ENCODE data around the gene CCNT1.

The CCNT1 gene

DNA sequence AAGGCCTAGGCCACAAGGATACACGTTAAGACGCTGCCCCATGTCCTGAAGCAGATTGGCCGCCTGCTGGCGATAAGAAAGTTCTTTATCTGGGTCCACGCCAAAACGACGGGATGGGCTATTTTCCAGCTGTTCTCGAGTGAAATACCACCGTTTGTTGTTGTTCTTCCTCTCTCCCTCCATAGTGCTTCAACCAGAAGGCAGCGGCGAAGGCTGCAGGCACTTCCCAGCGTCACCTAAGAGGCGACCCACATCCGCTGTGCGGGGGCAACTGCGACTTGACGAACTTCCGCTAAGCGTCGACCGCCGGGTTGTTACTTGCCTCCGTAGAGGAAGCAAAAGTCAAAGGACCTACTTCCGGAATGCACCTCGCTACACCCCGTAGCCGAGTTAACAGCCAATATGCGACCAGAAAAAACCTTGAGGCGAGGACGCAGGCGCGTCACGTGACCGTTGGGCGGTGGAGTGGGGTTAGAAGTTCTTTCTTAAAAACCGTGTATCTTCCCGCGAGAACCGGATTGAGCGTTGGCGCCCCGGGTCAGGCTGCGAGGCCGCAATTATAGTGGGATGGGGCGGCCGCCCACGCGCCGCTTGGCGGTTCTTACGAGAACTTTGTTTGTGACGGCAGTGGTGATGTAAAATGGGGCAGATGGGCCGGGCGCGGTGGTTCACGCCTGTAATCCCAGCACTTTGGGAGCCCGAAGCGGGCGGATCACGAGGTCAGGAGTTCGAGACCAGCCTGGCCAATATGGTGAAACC is at the start of gene CCNT1:
Gene CCNT1, minus strand, starts transcription at position 215 of the 759 bp plus-strand sequence. Its CDS starts 32 bp downstream, at position 183.
- DNase-seq (ENCODE audit: low read depth), result peak; percentile 100
- peak within 1 kb of the TSS; percentile 97 for H3K4me3 ChIP-seq (ENCODE audit: low read length)
- peak; percentile 43 for TF ChIP-seq CTCF (conservative IDR thresholded peaks at IDR 0.05; ENCODE audit: low read length)

GRCh38 chr12:48765753-48766162 is 49.3 kb upstream of the CCNT1 start:
- peak; percentile 33 for DNase-seq (ENCODE audit: low read depth)
- no peak for TF ChIP-seq CTCF (conservative IDR thresholded peaks at IDR 0.05; ENCODE audit: low read length)
- no peak overlapping the region for H3K4me3 ChIP-seq (ENCODE audit: low read length)

DNA sequence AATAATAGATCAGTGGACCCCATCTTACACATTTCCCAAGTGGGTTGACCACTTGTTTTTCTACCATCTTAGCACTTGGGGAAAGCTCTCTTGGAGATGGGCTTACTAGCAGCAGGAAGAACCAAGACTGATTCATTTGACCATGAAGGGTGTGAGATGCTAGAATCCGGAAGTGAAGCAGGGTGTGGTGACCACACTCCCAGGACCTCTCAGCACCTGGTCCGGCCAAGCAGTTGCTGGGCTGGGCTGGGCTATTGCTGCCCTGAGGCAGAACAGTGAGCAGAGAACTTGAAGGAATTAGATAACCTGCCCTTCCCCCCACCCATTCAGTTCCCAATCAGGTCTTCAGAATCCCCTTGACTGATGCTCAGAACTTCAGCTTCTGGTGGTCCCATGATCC is 48.0 kb upstream of the CCNT1 start:
- no peak overlapping the region for H3K4me3 ChIP-seq (ENCODE audit: low read length)
- no peak for TF ChIP-seq CTCF (conservative IDR thresholded peaks at IDR 0.05; ENCODE audit: low read length)
- no peak for DNase-seq (ENCODE audit: low read depth)

DNA sequence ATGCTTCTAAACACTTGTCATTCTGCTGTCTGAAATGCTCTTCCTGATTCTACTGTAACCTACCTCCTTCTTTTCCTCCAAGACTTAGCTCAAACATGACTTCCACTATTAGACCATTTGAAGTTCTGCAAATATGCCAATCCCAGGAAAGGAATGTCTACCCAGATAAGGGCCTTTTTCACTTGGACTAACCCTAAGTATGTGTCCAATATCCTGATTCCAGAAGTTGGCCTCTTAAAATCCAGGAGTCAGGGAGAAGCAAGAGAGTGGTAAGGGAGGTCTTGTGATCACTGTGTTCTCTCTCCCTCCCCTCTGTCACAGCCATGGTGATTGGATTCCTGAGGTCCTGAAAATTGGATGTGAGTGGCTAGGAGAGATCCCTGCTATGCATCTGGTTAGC is 42.2 kb upstream of the CCNT1 start:
- no peak overlapping the region for H3K4me3 ChIP-seq (ENCODE audit: low read length)
- no peak for DNase-seq (ENCODE audit: low read depth)
- no peak for TF ChIP-seq CTCF (conservative IDR thresholded peaks at IDR 0.05; ENCODE audit: low read length)

GRCh38 chr12:48758186-48758585 is 41.7 kb upstream of the CCNT1 start:
- no peak for TF ChIP-seq CTCF (conservative IDR thresholded peaks at IDR 0.05; ENCODE audit: low read length)
- H3K4me3 ChIP-seq (ENCODE audit: low read length), result no peak overlapping the region
- DNase-seq (ENCODE audit: low read depth), result peak; percentile 7

- no peak overlapping the region for H3K4me3 ChIP-seq (ENCODE audit: low read length)
- DNase-seq (ENCODE audit: low read depth), result no peak
- no peak for TF ChIP-seq CTCF (conservative IDR thresholded peaks at IDR 0.05; ENCODE audit: low read length)
These were observed 34.4 kb upstream of the CCNT1 start for GRCh38 chr12:48750769-48751356.

- peak; percentile 18 for DNase-seq (ENCODE audit: low read depth)
- no peak for TF ChIP-seq CTCF (conservative IDR thresholded peaks at IDR 0.05; ENCODE audit: low read length)
These were observed 33.7 kb upstream of the CCNT1 start for GRCh38 chr12:48750215-48750614.

More at GRCh38 chr12:48750215-48750614, 33.7 kb upstream of the CCNT1 start:
- no peak overlapping the region for H3K4me3 ChIP-seq (ENCODE audit: low read length)

Measured in AG10803 (cell line).